ENCODE data around the gene LY6G5B.

LY6G5B gene

DNA sequence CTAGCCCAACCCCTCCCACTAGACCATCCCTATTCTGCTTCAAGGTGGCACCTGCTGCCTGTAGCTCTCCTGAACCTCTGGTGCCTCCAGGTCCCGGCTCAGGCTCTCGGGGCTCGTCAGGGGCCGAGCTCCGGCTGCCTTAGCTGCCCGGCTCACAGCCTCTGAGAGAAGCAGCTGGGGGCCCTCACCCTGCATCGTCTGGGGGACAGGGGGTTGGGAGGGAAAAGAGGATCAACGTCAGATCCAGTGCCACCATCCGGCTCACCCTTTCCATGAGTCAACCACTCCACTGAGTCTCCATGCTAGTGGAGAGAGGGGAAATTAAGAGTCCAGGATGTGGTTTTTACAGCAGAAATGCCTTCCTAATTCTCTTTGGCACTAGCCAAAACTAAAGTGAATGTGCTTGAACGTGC is 30.3 kb upstream of the LY6G5B start:
- Histone ChIP-seq H3K9me2 (ENCODE audit: low read depth, low read length) (no peaks in the 10 kb centered on the region), H4K20me1 (ENCODE audit: insufficient read depth, low read length) (no peaks in the 10 kb centered on the region), H3K79me2 (ENCODE audit: insufficient read depth, low read length) (no peaks in the 10 kb centered on the region), H3F3A (ENCODE audit: insufficient read depth, low read length) (peaks cover 4% of the 10 kb centered on the region; the same call in 1 of the 2 replicates), H3K27me3 (ENCODE audit: insufficient read depth, low read length) (no peaks in the 10 kb centered on the region), H3K9ac (ENCODE audit: low read length) (no peak overlapping the region), H3K36me3 (ENCODE audit: insufficient read depth, low read length) (peaks cover 96% of the 10 kb centered on the region), H3K4me2 (ENCODE audit: low read length) (no peak overlapping the region), H3K4me3 (ENCODE audit: low read depth, low read length, poor library complexity, severe bottlenecking) (no peak overlapping the region), H3K27ac (ENCODE audit: low read depth, low read length, poor library complexity, severe bottlenecking) (peak overlapping the region; percentile 6), H2AFZ (ENCODE audit: low read length) (no peak overlapping the region), H3K9me3 (ENCODE audit: low read length) (no peaks in the 10 kb centered on the region), H3K4me1 (ENCODE audit: insufficient read depth, low read length, severe bottlenecking) (no peaks in the 10 kb centered on the region)
- TF ChIP-seq, protein P1, sequence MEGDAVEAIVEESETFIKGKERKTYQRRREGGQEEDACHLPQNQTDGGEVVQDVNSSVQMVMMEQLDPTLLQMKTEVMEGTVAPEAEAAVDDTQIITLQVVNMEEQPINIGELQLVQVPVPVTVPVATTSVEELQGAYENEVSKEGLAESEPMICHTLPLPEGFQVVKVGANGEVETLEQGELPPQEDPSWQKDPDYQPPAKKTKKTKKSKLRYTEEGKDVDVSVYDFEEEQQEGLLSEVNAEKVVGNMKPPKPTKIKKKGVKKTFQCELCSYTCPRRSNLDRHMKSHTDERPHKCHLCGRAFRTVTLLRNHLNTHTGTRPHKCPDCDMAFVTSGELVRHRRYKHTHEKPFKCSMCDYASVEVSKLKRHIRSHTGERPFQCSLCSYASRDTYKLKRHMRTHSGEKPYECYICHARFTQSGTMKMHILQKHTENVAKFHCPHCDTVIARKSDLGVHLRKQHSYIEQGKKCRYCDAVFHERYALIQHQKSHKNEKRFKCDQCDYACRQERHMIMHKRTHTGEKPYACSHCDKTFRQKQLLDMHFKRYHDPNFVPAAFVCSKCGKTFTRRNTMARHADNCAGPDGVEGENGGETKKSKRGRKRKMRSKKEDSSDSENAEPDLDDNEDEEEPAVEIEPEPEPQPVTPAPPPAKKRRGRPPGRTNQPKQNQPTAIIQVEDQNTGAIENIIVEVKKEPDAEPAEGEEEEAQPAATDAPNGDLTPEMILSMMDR (IDR thresholded peaks at IDR 0.05; ENCODE audit: low read length), result no peak
- no peak for TF ChIP-seq EZH2 (IDR thresholded peaks at IDR 0.05; ENCODE audit: borderline replicate concordance, low read length)

DNA sequence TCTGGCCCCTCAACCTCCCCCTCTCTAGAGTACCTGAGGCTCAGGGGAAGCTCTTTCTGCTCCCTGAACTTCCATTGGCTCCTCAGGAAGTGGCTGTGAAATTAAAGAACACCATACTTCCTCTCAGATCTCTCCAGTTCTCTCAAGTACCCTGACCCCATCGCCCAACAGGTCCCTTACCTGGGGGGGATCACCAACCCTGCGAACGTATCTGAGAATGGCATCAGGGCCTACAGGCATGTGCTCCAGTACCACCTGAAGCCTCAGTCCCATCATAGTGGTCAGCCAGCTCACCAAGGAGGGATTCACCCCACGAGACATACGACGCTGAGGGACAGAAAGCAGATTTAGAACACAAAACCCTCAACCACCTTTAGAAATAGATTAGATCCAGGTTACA is 29.2 kb upstream of the LY6G5B start:
- Histone ChIP-seq H2AFZ (ENCODE audit: low read length) (no peak overlapping the region), H3F3A (ENCODE audit: insufficient read depth, low read length) (peaks cover 4% of the 10 kb centered on the region; the same call in 1 of the 2 replicates), H3K36me3 (ENCODE audit: insufficient read depth, low read length) (peaks cover 96% of the 10 kb centered on the region), H3K9me2 (ENCODE audit: low read depth, low read length) (no peaks in the 10 kb centered on the region), H3K9ac (ENCODE audit: low read length) (no peak overlapping the region), H3K27ac (ENCODE audit: low read depth, low read length, poor library complexity, severe bottlenecking) (no peak overlapping the region), H3K4me3 (ENCODE audit: low read depth, low read length, poor library complexity, severe bottlenecking) (no peak overlapping the region), H4K20me1 (ENCODE audit: insufficient read depth, low read length) (no peaks in the 10 kb centered on the region), H3K4me2 (ENCODE audit: low read length) (no peak overlapping the region), H3K9me3 (ENCODE audit: low read length) (no peaks in the 10 kb centered on the region), H3K79me2 (ENCODE audit: insufficient read depth, low read length) (no peaks in the 10 kb centered on the region), H3K27me3 (ENCODE audit: insufficient read depth, low read length) (no peaks in the 10 kb centered on the region), H3K4me1 (ENCODE audit: insufficient read depth, low read length, severe bottlenecking) (no peaks in the 10 kb centered on the region)
- TF ChIP-seq, protein P1 (IDR thresholded peaks at IDR 0.05; ENCODE audit: low read length), result no peak
- TF ChIP-seq EZH2 (IDR thresholded peaks at IDR 0.05; ENCODE audit: borderline replicate concordance, low read length), result no peak

DNA sequence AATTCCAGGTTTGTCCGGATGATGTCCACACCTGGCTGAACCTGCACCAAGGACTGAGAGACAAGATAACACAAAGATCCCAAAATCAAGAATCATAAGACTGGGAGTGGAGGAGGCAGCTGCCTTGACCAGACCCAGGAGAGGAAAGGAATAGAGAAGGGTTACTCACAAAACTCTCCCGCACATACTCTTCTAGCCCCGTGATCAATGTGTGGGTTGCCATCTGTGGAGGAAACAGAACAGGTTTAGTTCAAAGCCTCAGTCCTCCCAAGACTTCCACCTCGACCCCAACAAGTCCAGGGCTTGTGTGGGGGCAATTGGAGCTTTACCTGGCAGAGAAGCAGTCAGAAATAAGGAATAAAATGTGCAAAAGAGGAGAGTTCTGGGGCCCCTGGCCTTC is 28.4 kb upstream of the LY6G5B start:
- H3K4me2 ChIP-seq (ENCODE audit: low read length), result no peak overlapping the region
- H3K9me2 ChIP-seq (ENCODE audit: low read depth, low read length), result no peaks in the 10 kb centered on the region
- no peaks in the 10 kb centered on the region for H4K20me1 ChIP-seq (ENCODE audit: insufficient read depth, low read length)
- H3K9ac ChIP-seq (ENCODE audit: low read length), result no peak overlapping the region
- no peaks in the 10 kb centered on the region for H3K79me2 ChIP-seq (ENCODE audit: insufficient read depth, low read length)
- H3K9me3 ChIP-seq (ENCODE audit: low read length), result no peaks in the 10 kb centered on the region
- H2AFZ ChIP-seq (ENCODE audit: low read length), result no peak overlapping the region
- TF ChIP-seq EZH2 (IDR thresholded peaks at IDR 0.05; ENCODE audit: borderline replicate concordance, low read length), result no peak
- TF ChIP-seq, protein P1 (IDR thresholded peaks at IDR 0.05; ENCODE audit: low read length), result no peak
- H3K4me3 ChIP-seq (ENCODE audit: low read depth, low read length, poor library complexity, severe bottlenecking), result no peak overlapping the region
- H3K27ac ChIP-seq (ENCODE audit: low read depth, low read length, poor library complexity, severe bottlenecking), result no peak overlapping the region
- H3F3A ChIP-seq (ENCODE audit: insufficient read depth, low read length), result peaks cover 4% of the 10 kb centered on the region; the same call in 1 of the 2 replicates
- no peaks in the 10 kb centered on the region for H3K27me3 ChIP-seq (ENCODE audit: insufficient read depth, low read length)
- H3K36me3 ChIP-seq (ENCODE audit: insufficient read depth, low read length), result peaks cover 96% of the 10 kb centered on the region
- no peaks in the 10 kb centered on the region for H3K4me1 ChIP-seq (ENCODE audit: insufficient read depth, low read length, severe bottlenecking)

Measured in OCI-LY1 (cell line).